GM18907 (cell line): ENCODE results near the gene TRDMT1.

ENCODE experiments used
- ATAC-seq: cut with Tn5 transposase; IDR thresholded peaks from one replicate; pipeline ENCODE4 v1.9.1; 2021; ENCODE audit warnings: mild to moderate bottlenecking, moderate library complexity; ENCODE audit not compliant: unreplicated experiment

Gene TRDMT1

GRCh38 chr10:17200912-17201793 is at the start of gene TRDMT1:
Gene TRDMT1, minus strand, starts transcription at chr10:17201672. Its CDS starts 38 bp downstream, at chr10:17201634.
- ATAC-seq = peak; percentile 95

- ATAC-seq = no peak
These were observed 49.3 kb upstream of the TRDMT1 start for GRCh38 chr10:17250736-17251135.

DNA sequence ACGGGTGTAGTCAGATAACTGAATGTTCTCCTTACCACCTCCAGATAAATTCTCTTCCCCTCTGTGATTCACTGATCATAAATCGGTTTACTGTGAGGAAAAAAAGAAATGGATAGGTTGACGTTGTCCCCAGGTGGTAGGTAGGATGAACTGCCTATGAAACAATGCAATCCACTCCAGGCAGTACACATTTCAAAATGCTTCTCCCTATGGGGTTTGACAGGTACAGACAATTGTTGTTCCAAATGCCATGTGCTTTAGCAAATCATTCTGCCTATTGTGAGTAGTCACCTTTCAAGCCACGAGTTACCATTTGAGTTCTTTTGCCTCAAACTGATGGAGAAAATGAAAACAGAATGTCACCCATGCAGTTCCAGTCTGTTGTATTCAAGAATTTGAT is 48.3 kb upstream of the TRDMT1 start:
- peak; percentile 39 for ATAC-seq

GRCh38 chr10:17248964-17249363 is 47.5 kb upstream of the TRDMT1 start:
- no peak for ATAC-seq

DNA sequence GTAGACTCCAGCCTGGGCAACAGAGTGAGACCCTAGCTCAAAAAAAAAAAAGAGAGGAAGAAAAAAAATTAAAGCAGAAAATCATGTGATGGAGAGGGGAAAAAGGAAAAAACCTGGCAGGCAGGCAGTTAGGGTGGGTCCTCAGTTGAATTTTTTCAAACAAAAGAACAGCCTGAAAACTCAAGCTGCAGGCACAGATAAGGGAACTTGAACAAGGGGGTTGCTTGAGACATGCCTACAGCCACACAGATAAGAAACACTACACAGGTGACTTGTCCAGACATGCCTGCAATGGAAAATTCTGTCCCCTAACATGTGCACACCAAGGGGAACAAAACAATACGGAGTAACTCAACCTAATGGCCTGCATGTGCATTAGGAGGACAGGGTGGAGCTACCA is 45.7 kb upstream of the TRDMT1 start:
- ATAC-seq = no peak

DNA sequence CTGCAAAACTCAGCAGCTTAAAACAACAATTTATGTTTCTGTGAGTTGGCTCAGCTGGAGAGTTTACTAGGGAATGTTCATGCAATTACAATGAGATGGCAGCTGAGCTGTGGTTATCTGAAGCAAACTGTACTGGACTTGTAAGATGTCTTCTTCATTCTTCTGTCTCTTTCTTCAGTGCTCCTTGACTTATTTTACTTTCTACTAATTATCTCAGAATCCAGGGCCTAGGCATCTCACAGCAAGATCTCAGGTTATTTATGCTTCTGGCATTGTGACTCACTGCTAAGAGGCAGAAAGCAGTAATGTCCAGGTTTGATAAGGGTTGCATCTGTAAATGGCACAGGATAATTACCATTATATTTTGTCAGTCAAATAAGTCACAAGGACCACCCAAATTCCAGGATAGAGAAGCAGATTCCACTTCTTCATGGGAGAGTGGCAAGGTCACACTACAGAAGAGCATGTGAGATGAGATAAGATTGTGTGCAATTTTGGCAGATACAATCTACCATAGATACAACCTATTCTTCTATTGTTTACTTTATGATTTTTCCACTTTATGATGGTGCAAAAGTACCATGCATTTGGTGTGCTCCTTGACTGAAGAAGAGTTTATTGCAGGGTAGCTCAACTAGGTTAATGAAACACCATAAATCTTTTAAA is 43.4 kb upstream of the TRDMT1 start:
- no peak for ATAC-seq

DNA sequence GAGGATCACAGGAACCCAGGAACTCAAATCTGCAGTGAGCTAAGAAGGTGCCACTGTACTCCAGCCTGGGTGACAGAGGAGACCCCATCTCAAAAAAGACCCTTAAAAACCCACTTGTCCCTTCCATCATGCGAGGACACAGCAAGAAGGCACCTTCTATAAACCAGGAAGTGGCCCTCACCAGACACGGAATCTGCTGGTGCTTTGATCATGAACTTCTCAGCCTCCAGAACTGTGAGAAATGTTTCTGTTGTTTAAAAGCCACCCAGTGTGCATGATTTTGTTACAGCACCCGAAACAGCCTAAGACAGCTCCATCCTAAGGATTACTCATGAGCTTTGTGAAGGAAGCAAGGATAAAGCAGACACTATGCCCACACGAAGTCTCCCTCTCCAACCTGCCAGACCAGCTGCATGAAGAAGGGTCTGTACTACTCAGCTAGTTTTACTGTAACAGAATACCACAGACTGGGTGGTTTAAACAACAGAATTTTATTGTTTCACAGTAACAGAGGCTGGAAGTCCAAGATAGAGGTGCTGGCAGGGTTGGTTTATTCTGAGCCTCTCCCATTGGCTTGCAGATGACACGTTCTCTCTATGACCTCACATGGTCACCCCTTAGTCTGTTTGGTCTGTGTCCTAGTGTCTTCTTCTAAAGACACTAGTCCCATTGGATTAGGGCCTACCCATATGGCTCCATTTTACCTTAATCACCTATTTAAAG is 40.3 kb upstream of the TRDMT1 start:
- no peak for ATAC-seq

DNA sequence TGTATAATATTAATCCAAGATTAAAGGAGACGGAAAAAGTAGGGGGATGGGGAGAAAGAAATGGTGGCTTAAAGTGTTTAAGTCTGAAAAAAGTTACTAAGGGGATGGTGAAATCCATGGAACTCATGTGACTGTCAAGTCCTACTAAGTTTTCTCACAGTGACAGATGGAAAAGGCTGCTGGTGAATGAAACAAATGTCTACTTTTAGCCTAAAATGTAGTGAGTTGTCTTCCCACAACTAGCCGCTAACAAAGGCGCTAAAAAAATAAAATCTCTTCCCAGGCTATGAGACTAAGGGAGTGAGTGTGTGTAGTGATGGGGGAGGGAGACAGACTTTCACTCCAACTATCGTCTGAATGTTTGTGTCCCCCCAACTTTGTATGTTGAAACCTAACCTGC is 39.1 kb upstream of the TRDMT1 start:
- no peak for ATAC-seq

DNA sequence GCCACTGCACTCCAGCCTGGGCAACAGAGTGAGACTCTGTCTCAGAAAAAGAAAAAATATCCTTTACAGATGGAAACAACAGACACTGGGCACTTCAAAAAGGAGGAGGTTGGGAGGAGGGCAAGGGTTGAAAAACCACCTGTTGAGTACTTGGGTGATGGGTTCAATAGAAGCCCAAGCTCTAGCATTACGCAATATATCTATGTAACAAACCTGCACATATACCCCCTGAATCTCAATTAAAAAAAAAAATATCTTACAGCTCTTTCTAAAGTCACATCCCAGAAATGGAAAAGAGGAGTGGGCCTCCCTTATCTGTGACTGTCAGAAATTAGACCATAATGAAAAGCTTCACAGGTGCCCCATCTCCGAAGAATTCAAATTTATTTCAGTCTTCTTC is 38.6 kb upstream of the TRDMT1 start:
- no peak for ATAC-seq

- ATAC-seq = no peak
These were observed 38.0 kb upstream of the TRDMT1 start for GRCh38 chr10:17239345-17240085.

DNA sequence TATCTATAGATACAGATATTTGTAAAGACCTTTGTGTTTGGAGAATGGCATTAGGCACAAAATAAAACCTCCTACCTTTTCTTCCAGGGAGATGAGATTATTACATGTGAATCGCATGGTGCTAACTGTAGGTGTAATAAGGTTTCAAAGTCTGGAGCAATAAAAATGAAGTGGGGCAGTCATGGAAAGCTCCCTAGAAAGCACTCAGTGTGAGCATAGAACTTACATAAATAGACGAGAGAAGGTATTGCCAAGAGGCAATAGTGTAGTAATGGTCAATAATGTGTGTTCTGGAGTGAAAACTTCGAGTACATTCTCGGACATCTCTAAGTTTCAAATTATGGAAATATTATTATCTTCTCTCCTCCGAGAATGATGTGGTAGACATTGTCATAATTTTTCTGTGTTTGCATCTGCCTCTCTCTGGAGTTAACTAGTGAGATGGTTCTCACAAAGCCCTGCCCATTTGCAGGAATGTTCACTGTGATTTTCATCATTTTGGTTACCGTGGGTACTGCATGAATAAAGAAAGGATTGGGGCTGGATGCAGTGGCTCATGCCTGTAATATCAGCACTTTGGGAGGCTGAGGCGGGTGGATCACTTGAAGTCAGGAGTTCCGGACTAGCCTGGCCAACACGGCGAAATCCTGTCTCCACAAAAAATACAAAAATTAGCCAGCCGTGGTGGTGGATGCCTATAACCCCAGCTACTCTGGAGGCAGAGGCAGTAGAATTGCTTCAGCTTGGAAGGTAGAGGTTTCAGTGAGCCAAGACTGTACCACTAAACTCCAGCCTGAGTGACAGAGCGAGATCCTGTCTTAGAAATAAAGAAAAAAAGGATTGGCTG is 37.2 kb upstream of the TRDMT1 start:
- no peak for ATAC-seq

GRCh38 chr10:17237915-17238444 is 36.5 kb upstream of the TRDMT1 start:
- no peak for ATAC-seq

DNA sequence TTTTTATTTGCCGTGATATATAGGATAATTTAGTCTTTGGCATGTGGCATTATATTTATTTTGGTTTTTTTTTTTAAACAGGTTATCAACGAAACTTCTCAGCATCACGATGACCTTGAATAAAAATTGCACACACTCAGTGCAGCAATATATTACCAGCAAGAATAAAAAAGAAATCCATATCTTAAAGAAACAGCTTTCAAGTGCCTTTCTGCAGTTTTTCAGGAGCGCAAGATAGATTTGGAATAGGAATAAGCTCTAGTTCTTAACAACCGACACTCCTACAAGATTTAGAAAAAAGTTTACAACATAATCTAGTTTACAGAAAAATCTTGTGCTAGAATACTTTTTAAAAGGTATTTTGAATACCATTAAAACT is 35.7 kb upstream of the TRDMT1 start:
- no peak for ATAC-seq

- ATAC-seq = no peak
These were observed 35.1 kb upstream of the TRDMT1 start for GRCh38 chr10:17236468-17237148.

DNA sequence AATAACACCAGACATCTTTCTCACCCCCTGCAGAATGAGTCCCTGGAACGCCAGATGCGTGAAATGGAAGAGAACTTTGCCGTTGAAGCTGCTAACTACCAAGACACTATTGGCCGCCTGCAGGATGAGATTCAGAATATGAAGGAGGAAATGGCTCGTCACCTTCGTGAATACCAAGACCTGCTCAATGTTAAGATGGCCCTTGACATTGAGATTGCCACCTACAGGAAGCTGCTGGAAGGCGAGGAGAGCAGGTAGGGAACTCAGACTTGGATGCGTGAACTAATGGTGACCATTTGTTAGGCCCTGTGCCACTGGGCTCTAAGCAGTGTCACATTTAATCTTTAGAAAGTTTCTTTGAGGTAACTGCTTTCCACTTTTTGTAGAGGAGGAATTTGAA is 33.7 kb upstream of the TRDMT1 start:
- no peak for ATAC-seq

DNA sequence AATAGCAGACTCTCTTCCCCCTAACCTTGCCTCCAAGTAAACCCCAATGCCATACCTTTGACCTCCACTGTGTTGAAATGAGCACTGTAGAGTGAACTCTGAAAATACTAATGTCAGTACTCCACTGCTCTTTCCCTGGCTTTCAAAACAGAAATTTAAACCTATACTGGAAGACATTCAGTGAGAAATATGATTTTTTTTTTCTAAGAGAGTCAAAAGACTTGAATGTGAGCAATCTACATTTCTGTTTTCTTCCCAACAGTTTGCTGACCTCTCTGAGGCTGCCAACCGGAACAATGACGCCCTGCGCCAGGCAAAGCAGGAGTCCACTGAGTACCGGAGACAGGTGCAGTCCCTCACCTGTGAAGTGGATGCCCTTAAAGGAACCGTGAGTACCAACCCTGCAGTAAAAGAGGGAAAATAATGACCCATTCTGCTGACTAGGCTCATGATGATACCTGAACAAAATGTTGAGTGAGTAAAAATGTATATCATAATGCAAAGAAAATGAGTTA is 33.0 kb upstream of the TRDMT1 start:
- ATAC-seq = no peak

DNA sequence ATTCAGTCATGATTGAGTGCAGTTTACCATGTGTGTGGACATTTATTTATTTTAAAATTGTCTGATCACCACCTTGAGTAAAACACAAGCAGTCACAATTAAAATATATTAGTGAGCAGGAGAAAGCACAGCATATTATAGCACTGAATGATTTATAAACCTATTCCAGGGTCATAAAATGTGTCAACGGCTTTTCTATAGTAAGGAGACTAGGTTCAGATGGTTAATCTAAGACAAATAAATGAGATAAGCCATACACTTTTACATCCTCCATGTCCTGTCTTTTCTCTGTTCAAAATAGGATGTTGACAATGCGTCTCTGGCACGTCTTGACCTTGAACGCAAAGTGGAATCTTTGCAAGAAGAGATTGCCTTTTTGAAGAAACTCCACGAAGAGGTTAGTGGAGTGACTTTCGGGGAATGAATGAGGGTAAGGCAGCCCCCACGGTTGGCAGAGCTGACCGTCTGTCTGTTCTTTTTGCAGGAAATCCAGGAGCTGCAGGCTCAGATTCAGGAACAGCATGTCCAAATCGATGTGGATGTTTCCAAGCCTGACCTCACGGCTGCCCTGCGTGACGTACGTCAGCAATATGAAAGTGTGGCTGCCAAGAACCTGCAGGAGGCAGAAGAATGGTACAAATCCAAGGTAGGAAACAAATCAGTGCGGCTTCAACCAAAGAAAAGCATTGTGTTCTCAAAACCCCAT is 32.0 kb upstream of the TRDMT1 start:
- ATAC-seq = no peak

DNA sequence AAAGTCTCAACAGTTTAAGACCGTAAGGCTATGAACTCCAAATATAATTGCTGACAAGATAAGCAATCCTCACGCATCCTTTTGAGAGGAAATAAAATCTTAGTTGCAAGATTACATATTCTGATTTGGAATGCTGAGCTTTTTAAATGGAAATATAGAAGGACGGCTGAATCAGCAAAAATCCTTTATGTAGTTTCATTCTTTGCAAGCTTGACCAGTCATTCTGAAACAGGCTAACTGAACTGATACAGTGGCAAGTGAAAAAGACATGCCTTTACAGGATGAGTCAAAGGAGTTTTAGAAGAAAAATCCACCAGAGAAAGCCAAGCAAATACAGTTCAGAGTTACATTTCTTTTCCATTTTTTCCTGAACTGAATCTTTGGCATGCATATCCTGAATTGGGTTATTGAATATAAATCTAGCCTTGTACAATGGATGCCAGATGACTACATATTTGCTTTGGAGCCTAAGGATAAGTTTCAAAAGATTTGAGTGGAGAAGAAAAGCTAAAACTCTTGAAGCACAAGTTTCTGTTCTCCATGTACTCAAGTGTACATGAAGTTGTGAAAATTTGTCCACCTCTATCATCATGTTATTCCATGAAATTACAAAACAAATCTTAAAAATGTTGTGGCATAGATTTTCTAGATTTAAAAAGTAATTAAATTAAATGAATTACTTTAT is 30.9 kb upstream of the TRDMT1 start:
- ATAC-seq = no peak
